ENCODE results near the gene ACTN4.
"Not testable (repeated sequence)": the region's sequence is repeated elsewhere in the genome, so short reads cannot be mapped to it uniquely, and the experiment has no call there.

DNA sequence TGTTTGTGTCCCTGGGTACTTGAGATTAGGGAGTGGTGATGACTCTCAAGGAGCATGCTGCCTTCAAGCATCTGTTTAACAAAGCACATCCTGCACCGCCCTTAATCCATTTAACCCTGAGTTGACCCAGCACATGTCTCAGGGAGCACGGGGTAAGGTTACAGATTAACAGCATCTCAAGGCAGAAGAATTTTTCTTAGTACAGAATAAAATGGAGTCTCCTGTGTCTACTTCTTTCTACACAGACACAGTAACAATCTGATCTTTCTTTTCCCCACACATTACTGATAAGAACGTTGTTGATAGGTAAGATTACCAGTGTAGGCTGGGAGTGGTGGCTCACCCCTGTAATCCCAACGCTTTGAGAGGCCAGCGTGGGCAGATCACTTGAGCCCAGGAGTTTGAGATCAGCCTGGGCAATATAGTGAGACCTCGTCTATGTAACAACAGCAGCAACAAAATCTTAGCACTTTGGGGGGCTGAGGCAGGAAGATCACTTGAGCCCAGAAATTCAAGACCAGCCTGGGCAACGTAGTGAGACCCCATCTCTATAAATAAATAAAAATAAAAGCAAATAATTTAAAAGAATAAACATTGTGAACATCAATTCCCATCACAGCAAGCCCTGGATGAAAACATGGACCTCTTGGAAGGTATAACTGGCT lies 15.5 kb upstream of the ACTN4 start:
- TF ChIP-seq POLR2AphosphoS5, POLR2A, EP300 (IDR thresholded peaks at IDR 0.05): not testable (repeated sequence)
- TF ChIP-seq, protein P1, sequence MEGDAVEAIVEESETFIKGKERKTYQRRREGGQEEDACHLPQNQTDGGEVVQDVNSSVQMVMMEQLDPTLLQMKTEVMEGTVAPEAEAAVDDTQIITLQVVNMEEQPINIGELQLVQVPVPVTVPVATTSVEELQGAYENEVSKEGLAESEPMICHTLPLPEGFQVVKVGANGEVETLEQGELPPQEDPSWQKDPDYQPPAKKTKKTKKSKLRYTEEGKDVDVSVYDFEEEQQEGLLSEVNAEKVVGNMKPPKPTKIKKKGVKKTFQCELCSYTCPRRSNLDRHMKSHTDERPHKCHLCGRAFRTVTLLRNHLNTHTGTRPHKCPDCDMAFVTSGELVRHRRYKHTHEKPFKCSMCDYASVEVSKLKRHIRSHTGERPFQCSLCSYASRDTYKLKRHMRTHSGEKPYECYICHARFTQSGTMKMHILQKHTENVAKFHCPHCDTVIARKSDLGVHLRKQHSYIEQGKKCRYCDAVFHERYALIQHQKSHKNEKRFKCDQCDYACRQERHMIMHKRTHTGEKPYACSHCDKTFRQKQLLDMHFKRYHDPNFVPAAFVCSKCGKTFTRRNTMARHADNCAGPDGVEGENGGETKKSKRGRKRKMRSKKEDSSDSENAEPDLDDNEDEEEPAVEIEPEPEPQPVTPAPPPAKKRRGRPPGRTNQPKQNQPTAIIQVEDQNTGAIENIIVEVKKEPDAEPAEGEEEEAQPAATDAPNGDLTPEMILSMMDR (IDR thresholded peaks at IDR 0.05) = not testable (repeated sequence)
